Measurements from ENCODE around the gene CAMK2G. TPM values are rescaled to one million over a fixed set of nuclear protein-coding genes. Genes with fewer than 3 reads are reported as not detected.

The CAMK2G gene
- polyA plus RNA-seq, 2 of the 4 experiments (the other 2 are of a cell fraction) = 22.6 to 25.5 TPM

DNA sequence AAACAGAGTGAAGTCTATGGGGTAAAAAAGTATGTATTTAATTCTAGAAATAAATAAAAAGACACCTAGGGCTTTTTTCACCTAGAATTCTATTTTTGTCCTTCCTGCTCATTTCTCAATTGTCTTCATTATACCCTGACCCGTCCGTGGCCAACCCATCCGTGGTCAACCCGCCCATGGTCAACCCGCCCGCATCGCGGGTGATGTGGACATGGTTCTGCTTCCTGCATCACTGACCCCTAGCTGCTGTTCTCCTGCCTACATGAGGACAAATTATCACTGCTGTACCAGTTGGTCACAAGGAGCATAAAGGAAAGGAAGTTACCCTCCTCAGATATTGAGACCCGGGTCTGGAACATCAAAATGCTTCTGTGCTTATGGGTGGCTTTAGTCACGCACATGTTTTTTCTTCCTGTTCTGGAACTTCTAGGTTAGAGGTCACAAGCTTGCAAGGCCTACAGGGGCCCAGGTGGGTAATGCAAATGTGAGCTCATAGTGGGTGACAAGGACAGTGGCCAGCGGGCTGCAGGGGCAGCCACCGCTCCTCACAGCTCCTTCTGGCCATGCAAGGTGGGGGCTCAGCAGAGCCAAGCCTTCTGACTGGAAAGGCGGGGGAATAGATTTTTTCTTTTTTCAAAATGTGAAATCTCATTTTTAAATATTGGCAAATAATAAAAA lies 15.5 kb downstream of the CAMK2G start:
- H3K4me1 ChIP-seq = peaks cover 26% of the 10 kb centered on the region
- ChIA-PET CTCF (interaction anchor here (0.6 to 32.3 kb wide), 7 partner anchors 10 to 440 kb away, joined by 3 to 565 read pairs (median 5); partner anchors contain the start of gene CAMK2G), POLR2A (no interaction called here)
- 98% methylated on average over 13 of the region's 13 CpGs for WGBS (ENCODE audit: missing lambda C conversion rate)
- H3K4me3 ChIP-seq = no peak overlapping the region
- no peaks in the 10 kb centered on the region for H3K9me3 ChIP-seq
- no peak overlapping the region for H3K4me2 ChIP-seq
- H3K27ac ChIP-seq = no peak overlapping the region
- no peak for TF ChIP-seq PHF8 (IDR thresholded peaks at IDR 0.05; ENCODE audit: borderline replicate concordance, low read depth)
- TF ChIP-seq CHD2 (IDR thresholded peaks at IDR 0.05; ENCODE audit: low read length, partially characterized antibody) = no peak
- no peak for TF ChIP-seq HEYL (CRISPR knock-in tag; IDR thresholded peaks at IDR 0.05)
- TF ChIP-seq, protein P1, sequence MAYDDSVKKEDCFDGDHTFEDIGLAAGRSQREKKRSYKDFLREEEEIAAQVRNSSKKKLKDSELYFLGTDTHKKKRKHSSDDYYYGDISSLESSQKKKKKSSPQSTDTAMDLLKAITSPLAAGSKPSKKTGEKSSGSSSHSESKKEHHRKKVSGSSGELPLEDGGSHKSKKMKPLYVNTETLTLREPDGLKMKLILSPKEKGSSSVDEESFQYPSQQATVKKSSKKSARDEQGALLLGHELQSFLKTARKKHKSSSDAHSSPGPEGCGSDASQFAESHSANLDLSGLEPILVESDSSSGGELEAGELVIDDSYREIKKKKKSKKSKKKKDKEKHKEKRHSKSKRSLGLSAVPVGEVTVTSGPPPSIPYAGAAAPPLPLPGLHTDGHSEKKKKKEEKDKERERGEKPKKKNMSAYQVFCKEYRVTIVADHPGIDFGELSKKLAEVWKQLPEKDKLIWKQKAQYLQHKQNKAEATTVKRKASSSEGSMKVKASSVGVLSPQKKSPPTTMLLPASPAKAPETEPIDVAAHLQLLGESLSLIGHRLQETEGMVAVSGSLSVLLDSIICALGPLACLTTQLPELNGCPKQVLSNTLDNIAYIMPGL (CRISPR knock-in tag; IDR thresholded peaks at IDR 0.05; ENCODE audit: borderline replicate concordance) = no peak
- TF ChIP-seq, protein P2, sequence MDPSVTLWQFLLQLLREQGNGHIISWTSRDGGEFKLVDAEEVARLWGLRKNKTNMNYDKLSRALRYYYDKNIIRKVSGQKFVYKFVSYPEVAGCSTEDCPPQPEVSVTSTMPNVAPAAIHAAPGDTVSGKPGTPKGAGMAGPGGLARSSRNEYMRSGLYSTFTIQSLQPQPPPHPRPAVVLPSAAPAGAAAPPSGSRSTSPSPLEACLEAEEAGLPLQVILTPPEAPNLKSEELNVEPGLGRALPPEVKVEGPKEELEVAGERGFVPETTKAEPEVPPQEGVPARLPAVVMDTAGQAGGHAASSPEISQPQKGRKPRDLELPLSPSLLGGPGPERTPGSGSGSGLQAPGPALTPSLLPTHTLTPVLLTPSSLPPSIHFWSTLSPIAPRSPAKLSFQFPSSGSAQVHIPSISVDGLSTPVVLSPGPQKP (IDR thresholded peaks at IDR 0.05; ENCODE audit: low read depth, low read length) = no peak
- no peak for TF ChIP-seq ZSCAN20 (CRISPR knock-in tag; IDR thresholded peaks at IDR 0.05)
- TF ChIP-seq SREBF2 (IDR thresholded peaks at IDR 0.05) = no peak
- TF ChIP-seq TFCP2L1 (CRISPR knock-in tag; IDR thresholded peaks at IDR 0.05) = no peak
- TF ChIP-seq, protein P3, sequence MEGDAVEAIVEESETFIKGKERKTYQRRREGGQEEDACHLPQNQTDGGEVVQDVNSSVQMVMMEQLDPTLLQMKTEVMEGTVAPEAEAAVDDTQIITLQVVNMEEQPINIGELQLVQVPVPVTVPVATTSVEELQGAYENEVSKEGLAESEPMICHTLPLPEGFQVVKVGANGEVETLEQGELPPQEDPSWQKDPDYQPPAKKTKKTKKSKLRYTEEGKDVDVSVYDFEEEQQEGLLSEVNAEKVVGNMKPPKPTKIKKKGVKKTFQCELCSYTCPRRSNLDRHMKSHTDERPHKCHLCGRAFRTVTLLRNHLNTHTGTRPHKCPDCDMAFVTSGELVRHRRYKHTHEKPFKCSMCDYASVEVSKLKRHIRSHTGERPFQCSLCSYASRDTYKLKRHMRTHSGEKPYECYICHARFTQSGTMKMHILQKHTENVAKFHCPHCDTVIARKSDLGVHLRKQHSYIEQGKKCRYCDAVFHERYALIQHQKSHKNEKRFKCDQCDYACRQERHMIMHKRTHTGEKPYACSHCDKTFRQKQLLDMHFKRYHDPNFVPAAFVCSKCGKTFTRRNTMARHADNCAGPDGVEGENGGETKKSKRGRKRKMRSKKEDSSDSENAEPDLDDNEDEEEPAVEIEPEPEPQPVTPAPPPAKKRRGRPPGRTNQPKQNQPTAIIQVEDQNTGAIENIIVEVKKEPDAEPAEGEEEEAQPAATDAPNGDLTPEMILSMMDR (IDR thresholded peaks at IDR 0.05) = no peak
- no peak for ATAC-seq
- no peak for DNase-seq (ENCODE audit: low read depth in 1 of 2, low spot score in 1 of 2)
- FAIRE-seq = no peak

DNA sequence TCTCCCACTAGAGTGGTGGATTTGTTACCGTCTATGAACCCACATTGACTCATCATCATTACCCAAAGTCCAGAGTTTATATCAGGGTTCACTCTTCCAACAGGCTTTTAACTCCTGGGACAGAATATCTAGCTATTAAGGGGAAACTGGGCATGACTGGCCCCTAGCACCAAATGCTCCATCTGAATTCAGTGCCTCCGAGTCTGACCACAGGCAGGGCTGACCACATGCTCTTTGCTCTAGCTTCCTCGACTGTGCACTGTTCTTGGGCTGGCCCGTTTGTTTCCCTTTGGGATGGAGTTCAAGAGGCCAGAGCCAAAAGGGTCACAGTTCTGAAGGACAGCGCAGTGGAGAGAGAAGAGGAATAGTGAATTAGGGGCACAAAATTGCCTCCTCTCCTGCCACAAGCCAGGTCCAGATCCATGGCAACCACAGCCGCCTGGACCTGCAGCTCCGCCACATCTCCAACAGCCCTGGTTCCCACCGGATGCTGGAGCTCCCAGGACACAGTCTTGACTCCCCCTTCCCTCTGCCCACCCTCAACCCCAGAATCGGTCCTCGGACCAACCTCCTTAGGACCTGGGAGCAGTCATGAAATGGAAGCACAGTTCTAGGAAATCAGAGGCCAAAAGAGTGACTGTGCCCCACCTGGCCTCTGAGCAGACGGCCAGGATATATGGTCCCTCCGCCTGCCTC lies 16.2 kb downstream of the CAMK2G start:
- no peak for DNase-seq (ENCODE audit: low read depth in 1 of 2, low spot score in 1 of 2)
- WGBS (ENCODE audit: missing lambda C conversion rate) = 85% methylated on average over 10 of the region's 12 CpGs
- H3K9me3 ChIP-seq = no peaks in the 10 kb centered on the region
- H3K4me1 ChIP-seq = peaks cover 26% of the 10 kb centered on the region
- ChIA-PET CTCF (interaction anchor here (0.7 to 32.3 kb wide), 7 partner anchors 9 to 223 kb away, joined by 3 to 565 read pairs (median 5); partner anchors contain the start of gene CAMK2G), POLR2A (no interaction called here)
- FAIRE-seq = no peak
- peak overlapping the region in 1 of 2 experiments; percentile 48; a peak in 1 of 6 replicates for H3K27ac ChIP-seq
- no peak; a peak in 2 of 6 replicates for ATAC-seq
- no peak overlapping the region for H3K4me3 ChIP-seq
- no peak overlapping the region for H3K4me2 ChIP-seq
- TF ChIP-seq KDM1A (IDR thresholded peaks at IDR 0.05; ENCODE audit: low read depth) = no peak
- TF ChIP-seq, protein P4, sequence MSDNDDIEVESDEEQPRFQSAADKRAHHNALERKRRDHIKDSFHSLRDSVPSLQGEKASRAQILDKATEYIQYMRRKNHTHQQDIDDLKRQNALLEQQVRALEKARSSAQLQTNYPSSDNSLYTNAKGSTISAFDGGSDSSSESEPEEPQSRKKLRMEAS (IDR thresholded peaks at IDR 0.05) = no peak
- TF ChIP-seq JUNB (IDR thresholded peaks at IDR 0.05) = no peak
- no peak for TF ChIP-seq ESRRA (IDR thresholded peaks at IDR 0.05; ENCODE audit: borderline replicate concordance, low read length)
- TF ChIP-seq RNF2 (IDR thresholded peaks at IDR 0.05; ENCODE audit: borderline replicate concordance, low read depth) = no peak
- TF ChIP-seq POLR2AphosphoS2 (conservative IDR thresholded peaks at IDR 0.05; ENCODE audit: low read length) = no peak
- TF ChIP-seq SREBF2 (IDR thresholded peaks at IDR 0.05) = no peak
- TF ChIP-seq, protein P1 (CRISPR knock-in tag; IDR thresholded peaks at IDR 0.05; ENCODE audit: borderline replicate concordance) = no peak
- TF ChIP-seq, protein P5, sequence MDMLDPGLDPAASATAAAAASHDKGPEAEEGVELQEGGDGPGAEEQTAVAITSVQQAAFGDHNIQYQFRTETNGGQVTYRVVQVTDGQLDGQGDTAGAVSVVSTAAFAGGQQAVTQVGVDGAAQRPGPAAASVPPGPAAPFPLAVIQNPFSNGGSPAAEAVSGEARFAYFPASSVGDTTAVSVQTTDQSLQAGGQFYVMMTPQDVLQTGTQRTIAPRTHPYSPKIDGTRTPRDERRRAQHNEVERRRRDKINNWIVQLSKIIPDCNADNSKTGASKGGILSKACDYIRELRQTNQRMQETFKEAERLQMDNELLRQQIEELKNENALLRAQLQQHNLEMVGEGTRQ (IDR thresholded peaks at IDR 0.05) = no peak
- TF ChIP-seq, protein P6, sequence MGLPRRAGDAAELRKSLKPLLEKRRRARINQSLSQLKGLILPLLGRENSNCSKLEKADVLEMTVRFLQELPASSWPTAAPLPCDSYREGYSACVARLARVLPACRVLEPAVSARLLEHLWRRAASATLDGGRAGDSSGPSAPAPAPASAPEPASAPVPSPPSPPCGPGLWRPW (IDR thresholded peaks at IDR 0.05) = no peak
- no peak for TF ChIP-seq EHMT2 (IDR thresholded peaks at IDR 0.05; ENCODE audit: low read depth)
- no peak for TF ChIP-seq RAD21 (conservative IDR thresholded peaks at IDR 0.05 in 1 of 2, IDR thresholded peaks at IDR 0.05 in 1 of 2)
- no peak for TF ChIP-seq MYC (IDR thresholded peaks at IDR 0.05; ENCODE audit: borderline replicate concordance, low read length)
- TF ChIP-seq, protein P7, sequence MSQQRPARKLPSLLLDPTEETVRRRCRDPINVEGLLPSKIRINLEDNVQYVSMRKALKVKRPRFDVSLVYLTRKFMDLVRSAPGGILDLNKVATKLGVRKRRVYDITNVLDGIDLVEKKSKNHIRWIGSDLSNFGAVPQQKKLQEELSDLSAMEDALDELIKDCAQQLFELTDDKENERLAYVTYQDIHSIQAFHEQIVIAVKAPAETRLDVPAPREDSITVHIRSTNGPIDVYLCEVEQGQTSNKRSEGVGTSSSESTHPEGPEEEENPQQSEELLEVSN (IDR thresholded peaks at IDR 0.05; ENCODE audit: borderline replicate concordance, low read depth) = no peak
